ENCODE measurements around the gene ARFIP2.

The ARFIP2 gene

GRCh38 chr11:6443269-6444003 lies 37.7 kb downstream of the ARFIP2 start:
- DNase-seq (ENCODE audit: low read depth): peak; percentile 27

GRCh38 chr11:6442441-6442840 lies 38.7 kb downstream of the ARFIP2 start:
- DNase-seq (ENCODE audit: low read depth): no peak

GRCh38 chr11:6440906-6441358 lies 40.2 kb downstream of the ARFIP2 start, which contains the start of gene HPX:
TSS of gene HPX (minus strand) at chr11:6440987. CDS start at chr11:6440963, 24 bp downstream.
- DNase-seq (ENCODE audit: low read depth): no peak

- peak; percentile 22 for DNase-seq (ENCODE audit: low read depth)
Measured at GRCh38 chr11:6438979-6439571, 42.1 kb downstream of the ARFIP2 start.

GRCh38 chr11:6437993-6438392 lies 43.1 kb downstream of the ARFIP2 start:
- no peak for DNase-seq (ENCODE audit: low read depth)

GRCh38 chr11:6437423-6437822 lies 43.7 kb downstream of the ARFIP2 start:
- no peak for DNase-seq (ENCODE audit: low read depth)

GRCh38 chr11:6433998-6434660 lies 47.0 kb downstream of the ARFIP2 start:
- DNase-seq (ENCODE audit: low read depth): no peak

GRCh38 chr11:6431861-6432260 lies 49.3 kb downstream of the ARFIP2 start:
- no peak for DNase-seq (ENCODE audit: low read depth)

GRCh38 chr11:6427516-6427915 lies 53.6 kb downstream of the ARFIP2 start:
- DNase-seq (ENCODE audit: low read depth): no peak

Measured in stimulated activated CD4-positive, alpha-beta T cell treated with anti-CD3 and anti-CD28 coated beads, Interleukin-2, amount 100 ng/mL, for 4 hours (primary cell).